Panc1 (cell line): Measurements from ENCODE around the gene TMEM45A. TPM values are rescaled to one million over a fixed set of nuclear protein-coding genes. Genes with fewer than 3 reads are reported as not detected.
"Not testable (repeated sequence)": the region's sequence is repeated elsewhere in the genome, so short reads cannot be mapped to it uniquely, and the experiment has no call there.

ENCODE experiments used
- ATAC-seq: fragments of 200-7000 bp; cut with Tn5 transposase; 2 replicates; pipeline ENCODE4 v1.9.1; 2020; ENCODE audit warnings: mild to moderate bottlenecking, moderate library complexity
- BruUV-seq: library from RNA; stranded (reverse); fragments of 400-500 nt; replicated peaks from 2 replicates; lab custom pipeline; 2021; lab: Mats Ljungman, UMichigan
- CTCF ChIA-PET: fragments of 300-600 bp; sonication (Branson Sonifier 250); formaldehyde crosslinking; loops from one replicate; lab custom pipeline; 2022; ENCODE audit warnings: antibody characterized with exemption; lab: Charles Lee
- POLR2A ChIA-PET: fragments of 300-600 bp; sonication (Branson Sonifier 250); formaldehyde crosslinking; loops from one replicate; lab custom pipeline; 2022; ENCODE audit warnings: antibody characterized with exemption; lab: Charles Lee
- DNase-seq: peaks from one replicate; pipeline ENCODE4 v3.0.0-alpha.2; 2010; ENCODE audit warnings: low read depth, low spot score
- H3K27ac ChIP-seq: 2 replicates; pipeline ENCODE4 v1.5.1; 2011; ENCODE audit warnings: mild to moderate bottlenecking, low read length, inconsistent platforms
- H3K27me3 ChIP-seq: fragments of 200-500 bp; sonication (Bioruptor generic); 2 replicates; pipeline ENCODE4 v1.6.0; 2014; ENCODE audit warnings: low read length, inconsistent platforms; ENCODE audit not compliant: control insufficient read depth, insufficient read depth
- H3K36me3 ChIP-seq: fragments of 200-500 bp; sonication (Bioruptor generic); 2 replicates; pipeline ENCODE4 v1.5.1; 2014; ENCODE audit warnings: inconsistent platforms, mild to moderate bottlenecking, low read length, moderate library complexity; ENCODE audit not compliant: control insufficient read depth, insufficient read depth
- H3K4me1 ChIP-seq: 2 replicates; pipeline ENCODE4 v1.5.1; 2011; ENCODE audit warnings: inconsistent platforms, mild to moderate bottlenecking, low read length, moderate library complexity; ENCODE audit not compliant: control insufficient read depth, insufficient read depth
- H3K4me3 ChIP-seq, 2 experiments: 2 replicates each; pipeline ENCODE4 v1.5.1; 2011 to 2012; ENCODE audit warnings: low read depth in 2 of 2, low read length in 2 of 2, mild to moderate bottlenecking in 2 of 2, inconsistent platforms in 1 of 2, moderate library complexity in 1 of 2
- H3K9me3 ChIP-seq: fragments of 200-500 bp; sonication (Bioruptor generic); 2 replicates; pipeline ENCODE4 v1.5.1; 2014; ENCODE audit warnings: low read depth, mild to moderate bottlenecking, inconsistent platforms, low read length, moderate library complexity; ENCODE audit not compliant: control insufficient read depth, insufficient read depth
- CTCF ChIP-seq: fragments of 450-650 bp; IDR thresholded peaks from 2 replicates; pipeline ENCODE4 v1.5.1; 2017; ENCODE audit warnings: mild to moderate bottlenecking
- POLR2AphosphoS5 ChIP-seq: IDR thresholded peaks from 2 replicates; pipeline ENCODE4 v1.6.1; 2012; ENCODE audit warnings: mild to moderate bottlenecking, low read depth, low read length, moderate library complexity
- REST ChIP-seq, 2 experiments: IDR thresholded peaks; 2 replicates each; pipeline ENCODE4 v1.6.1; 2011 to 2012; ENCODE audit warnings: low read depth in 2 of 2, control low read depth in 1 of 2, low read length in 1 of 2, mild to moderate bottlenecking in 1 of 2, moderate library complexity in 1 of 2; ENCODE audit not compliant: insufficient read depth in 1 of 2
- SIN3A ChIP-seq: IDR thresholded peaks from 2 replicates; pipeline ENCODE4 v1.6.1; 2012; ENCODE audit warnings: low read depth, mild to moderate bottlenecking, low read length, moderate library complexity, borderline replicate concordance; ENCODE audit not compliant: insufficient read depth
- TCF7L2 ChIP-seq: IDR thresholded peaks from 2 replicates; pipeline ENCODE4 v1.6.1; 2011; ENCODE audit warnings: mild to moderate bottlenecking, low read depth, low read length, inconsistent platforms
- in situ Hi-C: cut with HindIII; loops from 2 replicates; pipeline ENCODE4 v1.10.0; 2016; ENCODE audit warnings: low sequenced_read_pairs, low pct_unique_long_range_greater_than_20kb
- intact Hi-C: fragments of 100-400 bp; cut with micrococcal nuclease; formaldehyde crosslinking; loops from one replicate; pipeline ENCODE4 v1.10.0; 2022; ENCODE audit not compliant: unreplicated experiment
- total RNA-seq: library from RNA; stranded (reverse); gene quantifications from one replicate; pipeline ENCODE4 v1.2.1, GENCODE V29; 2021; ENCODE audit not compliant: unreplicated experiment

TMEM45A gene
- total RNA-seq, 1 experiment from 2014 or later, result 8.6 TPM

GRCh38 chr3:100538339-100538706 is 45.9 kb downstream of the TMEM45A start:
- TF ChIP-seq POLR2AphosphoS5, result no peak
- no peak for TF ChIP-seq CTCF
- no peak overlapping the region for H3K4me3 ChIP-seq
- H3K27me3 ChIP-seq, result no peaks in the 10 kb centered on the region
- no peaks in the 10 kb centered on the region for H3K4me1 ChIP-seq
- in situ Hi-C loops (no loop called here), intact Hi-C loops (no loop called here)
- no peak for DNase-seq
- no peak overlapping the region for H3K27ac ChIP-seq
- H3K36me3 ChIP-seq, result no peaks in the 10 kb centered on the region
- no peak for ATAC-seq
- no TSS peak for BruUV-seq
- ChIA-PET CTCF (interaction anchor here (0.6 kb wide), 1 partner anchor 76 kb away, joined by 4 read pairs; no protein-coding TSS in a partner anchor), POLR2A (no interaction called here)
- H3K9me3 ChIP-seq, result no peaks in the 10 kb centered on the region

GRCh38 chr3:100540791-100541334 is 48.4 kb downstream of the TMEM45A start:
- ATAC-seq, result no peak
- Histone ChIP-seq H3K27ac (no peak overlapping the region), H3K36me3 (no peaks in the 10 kb centered on the region), H3K4me1 (no peaks in the 10 kb centered on the region), H3K27me3 (no peaks in the 10 kb centered on the region), H3K4me3 (no peak overlapping the region), H3K9me3 (no peaks in the 10 kb centered on the region)
- DNase-seq, result no peak
- CTCF ChIA-PET, result no interaction called here
- intact Hi-C loops (no loop called here), in situ Hi-C loops (no loop called here)
- TF ChIP-seq CTCF (no peak), SIN3A (no peak), TCF7L2 (no peak), REST (IDR thresholded peaks at IDR 0.05; ENCODE audit: insufficient read depth in 1 of 2, low read depth in 2 of 2, low read length in 1 of 2) (no peak), POLR2AphosphoS5 (no peak)
- POLR2A ChIA-PET, result no interaction called here
- BruUV-seq, result no TSS peak

GRCh38 chr3:100541428-100541827 is 49.0 kb downstream of the TMEM45A start:
- POLR2A ChIA-PET, H3K36me3 ChIP-seq, H3K4me1 ChIP-seq, in situ Hi-C loops, H3K27ac ChIP-seq, H3K9me3 ChIP-seq, DNase-seq, CTCF ChIA-PET, H3K27me3 ChIP-seq, H3K4me3 ChIP-seq, BruUV-seq, ATAC-seq, intact Hi-C loops: not testable (repeated sequence)
